Endothelial cell (in vitro differentiated cells): ENCODE measurements around the gene STPG4. TPM values are rescaled to one million over a fixed set of nuclear protein-coding genes. Genes with fewer than 3 reads are reported as not detected.
"Not testable (repeated sequence)": the region's sequence is repeated elsewhere in the genome, so short reads cannot be mapped to it uniquely, and the experiment has no call there.

Experiments
- DNase-seq: peaks from one replicate; pipeline ENCODE4 v3.0.0; 2021; ENCODE audit warnings: low spot score
- H3K27ac Mint-ChIP-seq: one replicate; pipeline ENCODE4 v1.8.0; 2021; ENCODE audit warnings: mixed read lengths, inconsistent platforms; ENCODE audit not compliant: unreplicated experiment
- H3K27me3 Mint-ChIP-seq: one replicate; pipeline ENCODE4 v1.8.0; 2021; ENCODE audit warnings: mild to moderate bottlenecking, moderate library complexity, mixed read lengths, inconsistent platforms; ENCODE audit not compliant: unreplicated experiment
- H3K36me3 Mint-ChIP-seq: one replicate; pipeline ENCODE4 v1.8.0; 2021; ENCODE audit warnings: mild to moderate bottlenecking, low read depth, mixed read lengths, inconsistent platforms; ENCODE audit not compliant: unreplicated experiment
- H3K4me1 Mint-ChIP-seq: one replicate; pipeline ENCODE4 v1.8.0; 2021; ENCODE audit warnings: mild to moderate bottlenecking, mixed read lengths, inconsistent platforms; ENCODE audit not compliant: unreplicated experiment
- H3K4me3 Mint-ChIP-seq: one replicate; pipeline ENCODE4 v1.8.0; 2021; ENCODE audit warnings: mild to moderate bottlenecking, mixed read lengths, inconsistent platforms; ENCODE audit not compliant: unreplicated experiment
- H3K9me3 Mint-ChIP-seq: one replicate; pipeline ENCODE4 v1.8.0; 2021; ENCODE audit warnings: mixed read lengths, inconsistent platforms; ENCODE audit not compliant: unreplicated experiment
- CTCF ChIP-seq: fragments of 200-600 bp; sonication (generic); IDR thresholded peaks from one replicate; pipeline ENCODE4 v1.5.0; 2021; ENCODE audit warnings: antibody characterized with exemption; ENCODE audit not compliant: unreplicated experiment
- total RNA-seq: library from RNA; stranded (reverse); fragmentation: NEBNext Ultra II Directional; extraction: Animal tissue kit (Norgen Biotek cat#: 25700); gene quantifications from one replicate; pipeline ENCODE4 v1.2.1, GENCODE V29; 2021; ENCODE audit not compliant: unreplicated experiment

Gene STPG4
- total RNA-seq, 1 donor from 2014 or later: not detected

- Mint-ChIP-seq H3K36me3 (peaks cover 9% of the 10 kb centered on the region), H3K9me3 (no peaks in the 10 kb centered on the region), H3K27ac (no peak overlapping the region), H3K27me3 (no peaks in the 10 kb centered on the region), H3K4me3 (no peak overlapping the region), H3K4me1 (peaks cover 13% of the 10 kb centered on the region)
- no peak for TF ChIP-seq CTCF
- DNase-seq: no peak
These were observed 27.1 kb downstream of the STPG4 start for GRCh38 chr2:47127862-47128543.

GRCh38 chr2:47126783-47127182 is 28.3 kb downstream of the STPG4 start:
- Mint-ChIP-seq H3K27ac (no peak overlapping the region), H3K4me3 (no peak overlapping the region), H3K4me1 (peaks cover 3% of the 10 kb centered on the region), H3K36me3 (peaks cover 10% of the 10 kb centered on the region), H3K9me3 (no peaks in the 10 kb centered on the region), H3K27me3 (no peaks in the 10 kb centered on the region)
- DNase-seq: no peak
- TF ChIP-seq CTCF: no peak

- not testable (repeated sequence) for H3K9me3 Mint-ChIP-seq, H3K4me3 Mint-ChIP-seq, DNase-seq, H3K4me1 Mint-ChIP-seq, H3K27ac Mint-ChIP-seq, H3K27me3 Mint-ChIP-seq
- peaks cover 12% of the 10 kb centered on the region for H3K36me3 Mint-ChIP-seq
These were observed 30.4 kb downstream of the STPG4 start for GRCh38 chr2:47124740-47125139.

- not testable (repeated sequence) for H3K4me3 Mint-ChIP-seq, H3K27me3 Mint-ChIP-seq, H3K27ac Mint-ChIP-seq, DNase-seq, H3K36me3 Mint-ChIP-seq, H3K9me3 Mint-ChIP-seq
- peaks cover 15% of the 10 kb centered on the region for H3K4me1 Mint-ChIP-seq
These were observed 34.7 kb downstream of the STPG4 start for GRCh38 chr2:47120424-47120823.

- peaks cover 3% of the 10 kb centered on the region for H3K36me3 Mint-ChIP-seq
- no peaks in the 10 kb centered on the region for H3K9me3 Mint-ChIP-seq
- no peak for DNase-seq
- no peak for TF ChIP-seq CTCF
- H3K27me3 Mint-ChIP-seq: no peaks in the 10 kb centered on the region
- peaks cover 21% of the 10 kb centered on the region for H3K4me1 Mint-ChIP-seq
- no peak overlapping the region for H3K27ac Mint-ChIP-seq
- no peak overlapping the region for H3K4me3 Mint-ChIP-seq
These were observed 36.1 kb downstream of the STPG4 start for GRCh38 chr2:47119001-47119400.

GRCh38 chr2:47118581-47118980 is 36.5 kb downstream of the STPG4 start:
- H3K36me3 Mint-ChIP-seq: peaks cover 3% of the 10 kb centered on the region
- peaks cover 21% of the 10 kb centered on the region for H3K4me1 Mint-ChIP-seq
- no peaks in the 10 kb centered on the region for H3K9me3 Mint-ChIP-seq
- DNase-seq: no peak
- H3K4me3 Mint-ChIP-seq: no peak overlapping the region
- no peak overlapping the region for H3K27ac Mint-ChIP-seq
- no peak for TF ChIP-seq CTCF
- H3K27me3 Mint-ChIP-seq: no peaks in the 10 kb centered on the region
